C4-2B (cell line): ENCODE results near the gene EIF4H.

Experiments used
- H3K27ac ChIP-seq: fragments of 450-650 bp; 2 replicates; pipeline ENCODE4 v1.5.1; 2017
- ZFX ChIP-seq: fragments of 450-650 bp; IDR thresholded peaks from 2 replicates; pipeline ENCODE4 v1.6.1; 2017
- TF ChIP-seq, protein P1 (sequence below): fragments of 450-650 bp; conservative IDR thresholded peaks from 2 replicates; pipeline ENCODE4 v1.5.1; 2017; ENCODE audit warnings: mild to moderate bottlenecking

Gene EIF4H

DNA sequence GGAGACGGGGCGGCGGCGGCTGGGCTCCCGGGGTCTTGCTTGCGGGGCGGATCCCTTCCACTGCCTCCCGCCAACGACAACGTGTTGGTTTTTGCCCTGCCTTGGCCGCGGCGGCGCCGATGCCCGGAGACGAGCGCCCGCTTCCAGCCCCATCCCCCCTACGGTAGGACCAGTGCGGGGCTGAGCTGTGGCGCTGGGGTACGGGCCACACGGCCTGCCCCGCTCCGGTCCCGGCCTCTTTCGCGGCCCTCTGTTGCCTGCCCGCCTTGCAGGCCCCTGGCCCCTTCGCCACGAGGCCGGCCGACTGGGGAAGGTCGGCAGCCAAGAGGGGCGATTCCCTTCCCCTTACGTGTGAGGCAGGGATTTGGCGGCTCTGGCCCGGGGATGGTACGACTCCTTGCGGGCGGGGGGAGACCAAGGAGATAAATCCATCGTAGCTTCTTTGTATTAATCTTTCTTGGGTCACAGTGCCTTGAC is 488 bp downstream of the EIF4H start:
- H3K27ac ChIP-seq = peak overlapping the region; percentile 95
- TF ChIP-seq ZFX = peak; percentile 99
- TF ChIP-seq, protein P1, sequence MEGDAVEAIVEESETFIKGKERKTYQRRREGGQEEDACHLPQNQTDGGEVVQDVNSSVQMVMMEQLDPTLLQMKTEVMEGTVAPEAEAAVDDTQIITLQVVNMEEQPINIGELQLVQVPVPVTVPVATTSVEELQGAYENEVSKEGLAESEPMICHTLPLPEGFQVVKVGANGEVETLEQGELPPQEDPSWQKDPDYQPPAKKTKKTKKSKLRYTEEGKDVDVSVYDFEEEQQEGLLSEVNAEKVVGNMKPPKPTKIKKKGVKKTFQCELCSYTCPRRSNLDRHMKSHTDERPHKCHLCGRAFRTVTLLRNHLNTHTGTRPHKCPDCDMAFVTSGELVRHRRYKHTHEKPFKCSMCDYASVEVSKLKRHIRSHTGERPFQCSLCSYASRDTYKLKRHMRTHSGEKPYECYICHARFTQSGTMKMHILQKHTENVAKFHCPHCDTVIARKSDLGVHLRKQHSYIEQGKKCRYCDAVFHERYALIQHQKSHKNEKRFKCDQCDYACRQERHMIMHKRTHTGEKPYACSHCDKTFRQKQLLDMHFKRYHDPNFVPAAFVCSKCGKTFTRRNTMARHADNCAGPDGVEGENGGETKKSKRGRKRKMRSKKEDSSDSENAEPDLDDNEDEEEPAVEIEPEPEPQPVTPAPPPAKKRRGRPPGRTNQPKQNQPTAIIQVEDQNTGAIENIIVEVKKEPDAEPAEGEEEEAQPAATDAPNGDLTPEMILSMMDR = no peak

DNA sequence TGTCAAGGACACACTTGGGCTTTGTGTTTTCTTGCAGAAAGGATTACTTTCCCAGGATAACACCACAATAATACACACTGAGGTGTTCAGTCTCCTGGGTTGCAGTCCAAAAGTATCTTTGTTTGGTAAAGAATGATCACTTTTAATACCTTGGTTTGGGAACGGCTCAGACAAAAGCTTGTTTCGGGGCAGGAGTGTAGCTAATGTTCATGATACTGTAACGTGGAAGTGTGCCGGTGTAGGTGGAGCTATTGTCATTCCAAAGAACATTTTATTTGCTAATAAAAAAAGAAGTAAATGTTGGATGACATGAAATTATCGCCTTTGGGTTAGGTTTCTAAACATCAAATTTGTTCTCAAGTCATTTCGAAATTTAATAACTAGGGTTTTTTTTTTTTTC is 1.2 kb downstream of the EIF4H start:
- no peak overlapping the region; the same call in 1 of the 2 replicates for H3K27ac ChIP-seq
- TF ChIP-seq, protein P1 = no peak
- TF ChIP-seq ZFX = no peak

DNA sequence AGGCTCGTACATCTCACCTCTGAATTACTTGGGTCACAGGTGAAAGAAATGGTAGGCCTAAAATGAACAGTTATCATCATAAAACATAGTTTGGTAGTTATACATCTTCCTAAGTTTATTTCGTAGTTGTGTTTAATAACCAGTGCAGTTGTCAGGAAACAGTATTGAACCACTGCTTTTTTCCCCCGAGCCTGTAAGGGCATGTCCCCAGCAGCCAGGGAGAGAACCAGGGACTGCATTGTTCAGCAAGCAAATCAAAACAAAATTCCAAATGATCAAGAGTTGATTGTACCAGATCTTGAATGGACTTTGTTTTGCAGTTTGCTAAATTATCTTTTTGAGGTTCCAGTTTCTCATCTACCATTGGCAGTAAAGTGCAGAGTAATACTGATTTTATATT is 2.4 kb downstream of the EIF4H start:
- TF ChIP-seq ZFX = no peak
- TF ChIP-seq, protein P1 = no peak
- no peak overlapping the region for H3K27ac ChIP-seq

DNA sequence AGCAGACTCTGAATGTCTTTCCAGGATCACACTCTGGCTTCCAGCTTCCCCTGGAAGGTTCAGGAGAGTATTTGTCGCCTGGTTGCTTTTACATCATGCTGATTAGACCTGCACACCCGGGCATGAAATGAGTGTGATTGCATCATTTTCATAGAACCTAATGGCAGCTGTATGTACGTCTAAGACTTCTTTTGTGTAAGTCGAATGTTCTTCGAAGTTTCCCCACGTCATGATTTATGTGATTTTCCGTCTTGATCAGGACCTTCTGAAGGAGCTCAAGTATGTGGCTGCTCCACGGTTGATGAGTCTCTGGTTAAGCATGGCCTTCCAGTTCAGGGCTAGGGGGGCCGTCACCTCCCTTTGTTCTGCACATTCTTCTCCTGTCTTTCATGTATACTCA is 4.5 kb downstream of the EIF4H start:
- TF ChIP-seq ZFX = no peak
- TF ChIP-seq, protein P1 = no peak
- H3K27ac ChIP-seq = 0 out of 2 replicates have a peak overlapping the region, but pooled peaks have one; percentile 2

DNA sequence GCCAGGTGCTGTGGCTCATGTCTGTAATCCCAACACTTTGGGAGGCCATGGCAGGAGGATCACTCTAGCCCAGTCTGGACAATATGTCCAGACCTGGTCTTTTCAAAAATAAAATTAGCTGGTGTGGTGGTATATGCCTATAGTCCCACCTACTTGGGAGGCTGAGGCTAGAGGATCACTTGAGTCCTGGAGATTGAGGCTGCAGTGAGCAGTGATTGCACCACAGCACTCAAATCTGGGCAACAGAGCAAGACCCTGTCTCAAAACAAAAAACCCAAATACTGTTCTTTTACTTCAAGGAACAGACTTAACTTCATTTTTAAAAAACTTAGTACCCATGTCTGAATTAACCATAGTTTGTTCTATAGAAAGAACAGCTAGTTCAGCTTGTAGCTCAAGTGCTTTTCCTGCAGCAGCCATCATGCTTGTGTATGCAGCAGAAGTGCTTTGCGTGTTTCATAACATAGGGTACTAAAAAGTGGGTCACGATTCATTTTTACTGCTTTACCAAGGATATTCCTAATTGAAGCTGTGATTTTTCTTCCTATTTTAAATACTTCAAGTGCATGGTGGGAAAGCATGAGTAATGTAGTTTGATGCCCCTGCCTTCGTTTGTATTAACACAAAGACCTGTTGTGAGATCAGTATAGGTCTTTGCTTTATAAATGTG is 5.9 kb downstream of the EIF4H start:
- H3K27ac ChIP-seq = no peak overlapping the region
- no peak for TF ChIP-seq ZFX
- TF ChIP-seq, protein P1 = no peak

DNA sequence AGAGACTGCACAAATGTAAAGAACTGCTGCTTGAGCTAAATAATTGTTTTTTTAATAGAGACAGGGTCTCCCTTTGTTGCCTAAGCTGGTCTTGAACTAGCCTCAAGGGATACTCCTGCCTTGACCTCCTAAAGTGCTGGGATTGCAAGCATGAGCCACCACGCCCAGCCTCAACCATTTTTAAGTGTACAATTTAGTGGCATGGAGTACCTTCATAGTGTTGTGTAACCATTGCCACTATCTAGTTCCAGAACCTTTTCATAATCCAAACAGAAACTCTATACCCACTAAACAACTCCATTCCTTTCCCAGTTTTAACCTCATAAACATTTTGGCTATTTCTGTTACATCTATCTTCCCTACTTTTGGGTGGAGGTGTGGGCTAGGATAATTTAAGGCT is 6.7 kb downstream of the EIF4H start:
- no peak overlapping the region for H3K27ac ChIP-seq
- TF ChIP-seq, protein P1 = no peak
- TF ChIP-seq ZFX = no peak

DNA sequence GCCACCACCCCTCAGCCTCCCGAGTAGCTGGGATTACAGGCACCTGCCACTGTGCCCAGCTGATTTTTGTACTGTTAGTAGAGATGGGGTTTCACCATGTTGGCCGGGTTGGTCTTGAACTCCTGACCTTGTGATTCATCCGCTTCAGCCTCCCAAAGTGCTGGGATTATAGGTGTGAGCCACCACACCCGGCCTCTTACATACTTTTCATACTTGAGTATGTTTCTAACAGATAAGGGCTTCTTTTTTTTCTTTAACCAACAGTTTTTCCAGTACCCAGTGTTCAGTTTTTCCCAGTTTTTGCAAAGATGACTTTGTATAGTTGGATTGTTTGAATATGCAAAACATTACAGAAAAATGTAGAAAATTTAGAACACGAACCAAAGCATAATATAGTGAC is 7.7 kb downstream of the EIF4H start:
- H3K27ac ChIP-seq = no peak overlapping the region
- no peak for TF ChIP-seq ZFX
- TF ChIP-seq, protein P1 = no peak
